H1 (cell line): Measurements from ENCODE around the gene MTCL3.

Source experiments
- CTCF ChIA-PET: fragments of 300-600 bp; sonication (Branson Sonifier 250); formaldehyde crosslinking; loops from one replicate; lab custom pipeline; 2021; ENCODE audit not compliant: partially characterized antibody; lab: Charles Lee
- POLR2A ChIA-PET: fragments of 300-600 bp; sonication (Branson Sonifier 250); formaldehyde crosslinking; loops from one replicate; lab custom pipeline; 2021; ENCODE audit warnings: inconsistent platforms; ENCODE audit not compliant: partially characterized antibody; lab: Charles Lee
- DNase-seq, 2 experiments: peaks; one replicate each; pipeline versions ENCODE4 v3.0.0 to v3.0.0-alpha.2; 2010 to 2022; ENCODE audit warnings: low spot score in 2 of 2, low read depth in 1 of 2, mixed read lengths in 1 of 2
- FAIRE-seq: peaks from 2 replicates; lab custom pipeline; 2011; peaks lifted over from hg19 to GRCh38; lab: Jason Lieb, UNC
- H2AFZ ChIP-seq: 2 replicates; pipeline ENCODE4 v1.8.1; 2012; ENCODE audit warnings: low read length, inconsistent platforms
- H2AK5ac ChIP-seq: 2 replicates; pipeline ENCODE4 v1.6.1; 2013; ENCODE audit warnings: low read depth, low read length
- H2BK120ac ChIP-seq: replicated peaks from 2 replicates; pipeline ENCODE3; 2013; ENCODE audit warnings: low read depth, low read length, inconsistent platforms
- H2BK12ac ChIP-seq: 2 replicates; pipeline ENCODE4 v1.6.1; 2013; ENCODE audit warnings: low read depth, low read length
- H2BK15ac ChIP-seq: 2 replicates; pipeline ENCODE4 v1.6.1; 2013; ENCODE audit warnings: low read length
- H2BK20ac ChIP-seq: 2 replicates; pipeline ENCODE4 v1.6.1; 2013; ENCODE audit warnings: low read length
- H2BK5ac ChIP-seq: 2 replicates; pipeline ENCODE4 v1.6.1; 2013; ENCODE audit warnings: low read depth, low read length
- H3K14ac ChIP-seq: 2 replicates; pipeline ENCODE4 v1.6.1; 2013; ENCODE audit warnings: inconsistent platforms; ENCODE audit not compliant: insufficient read length
- H3K18ac ChIP-seq: 2 replicates; pipeline ENCODE4 v1.6.1; 2013; ENCODE audit warnings: low read length; ENCODE audit errors: extremely low read depth
- H3K23ac ChIP-seq: 2 replicates; pipeline ENCODE4 v1.6.1; 2013; ENCODE audit warnings: inconsistent platforms; ENCODE audit not compliant: insufficient read length
- H3K23me2 ChIP-seq: 2 replicates; pipeline ENCODE4 v1.6.1; 2013; ENCODE audit warnings: low read depth, low read length
- H3K27ac ChIP-seq: 2 replicates; pipeline ENCODE4 v1.6.1; 2011; ENCODE audit warnings: low read depth, low read length, inconsistent platforms
- H3K27me3 ChIP-seq, 4 experiments: replicated peaks in 1 of 4; 1 replicate in 1 of 4; 2 replicates in 3 of 4; pipeline versions ENCODE4 v1.6.1 to v1.8.1; 2011 to 2013; ENCODE audit warnings: low read length in 3 of 4, mild to moderate bottlenecking in 3 of 4, inconsistent platforms in 2 of 4, mixed read lengths in 2 of 4, moderate library complexity in 1 of 4; ENCODE audit not compliant: control insufficient read depth in 3 of 4, insufficient read depth in 3 of 4; ENCODE audit errors: extremely low read depth in 1 of 4
- H3K36me3 ChIP-seq, 4 experiments: 2 replicates each; pipeline versions ENCODE4 v1.6.1 to v1.8.1; 2011 to 2013; ENCODE audit warnings: mild to moderate bottlenecking in 4 of 4, low read length in 3 of 4, moderate library complexity in 2 of 4, control low read depth in 1 of 4, inconsistent platforms in 1 of 4; ENCODE audit not compliant: insufficient read depth in 4 of 4, control insufficient read depth in 2 of 4
- H3K4ac ChIP-seq: replicated peaks from 2 replicates; pipeline ENCODE3; 2013; ENCODE audit warnings: low read length, low read depth, mixed read lengths, inconsistent platforms; ENCODE audit not compliant: insufficient read length
- H3K4me1 ChIP-seq, 4 experiments: replicated peaks in 1 of 4; 1 replicate in 1 of 4; 2 replicates in 3 of 4; pipeline versions ENCODE4 v1.6.1 to v1.8.1; 2011 to 2013; ENCODE audit warnings: low read length in 3 of 4, inconsistent platforms in 2 of 4, mixed read lengths in 1 of 4; ENCODE audit not compliant: insufficient read depth in 4 of 4, control insufficient read depth in 3 of 4
- H3K4me2 ChIP-seq, 2 experiments: 2 replicates each; pipeline versions ENCODE4 v1.6.1 to v1.8.1; 2011 to 2013; ENCODE audit warnings: low read depth in 2 of 2, low read length in 2 of 2, control low read depth in 1 of 2, inconsistent platforms in 1 of 2, mild to moderate bottlenecking in 1 of 2; ENCODE audit not compliant: insufficient read depth in 1 of 2
- H3K4me3 ChIP-seq, 4 experiments: fragments of 200-600, 300-600 bp in 1 of 4; sonication (generic), shearing (Covaris generic), sonication (Bioruptor Twin) in 1 of 4; 2 replicates each; pipeline versions ENCODE4 v1.5.1 to v1.8.1; 2011 to 2016; ENCODE audit warnings: low read length in 4 of 4, low read depth in 3 of 4, control low read depth in 2 of 4, inconsistent platforms in 2 of 4, mild to moderate bottlenecking in 2 of 4, mixed read lengths in 1 of 4, moderate library complexity in 1 of 4; ENCODE audit not compliant: insufficient read depth in 2 of 4; ENCODE audit errors: extremely low read depth in 1 of 4
- H3K56ac ChIP-seq: replicated peaks from 2 replicates; pipeline ENCODE3; 2013; ENCODE audit warnings: low read depth, mild to moderate bottlenecking, mixed read lengths, low read length, inconsistent platforms; ENCODE audit not compliant: insufficient read length
- H3K79me1 ChIP-seq: 2 replicates; pipeline ENCODE4 v1.6.1; 2013; ENCODE audit warnings: low read depth, low read length, control low read depth
- H3K79me2 ChIP-seq, 2 experiments: 2 replicates each; pipeline versions ENCODE4 v1.6.1 to v1.8.1; 2012 to 2013; ENCODE audit warnings: low read length in 2 of 2, mild to moderate bottlenecking in 2 of 2, inconsistent platforms in 1 of 2; ENCODE audit not compliant: insufficient read depth in 2 of 2, control insufficient read depth in 1 of 2
- H3K9ac ChIP-seq, 4 experiments: replicated peaks in 1 of 4; 1 replicate in 1 of 4; 2 replicates in 3 of 4; pipeline versions ENCODE4 v1.6.1 to v1.8.1; 2011 to 2013; ENCODE audit warnings: low read depth in 3 of 4, low read length in 3 of 4, control low read depth in 2 of 4, mild to moderate bottlenecking in 2 of 4, moderate library complexity in 2 of 4, inconsistent platforms in 1 of 4; ENCODE audit errors: extremely low read depth in 1 of 4
- H3K9me3 ChIP-seq, 2 experiments: 2 replicates each; pipeline versions ENCODE4 v1.6.1 to v1.8.1; 2012 to 2013; ENCODE audit warnings: mild to moderate bottlenecking in 2 of 2, moderate library complexity in 2 of 2, control low read depth in 1 of 2, inconsistent platforms in 1 of 2, low read depth in 1 of 2, low read length in 1 of 2, mixed read lengths in 1 of 2; ENCODE audit not compliant: insufficient read depth in 2 of 2
- H4K20me1 ChIP-seq, 2 experiments: replicated peaks in 1 of 2; 2 replicates each; pipeline versions ENCODE3 to v1.8.1; 2011 to 2013; ENCODE audit warnings: inconsistent platforms in 2 of 2, low read length in 2 of 2, mild to moderate bottlenecking in 1 of 2; ENCODE audit not compliant: insufficient read depth in 2 of 2, control insufficient read depth in 1 of 2
- H4K5ac ChIP-seq: 2 replicates; pipeline ENCODE4 v1.6.1; 2013; ENCODE audit warnings: low read length, low read depth, mixed read lengths, inconsistent platforms; ENCODE audit not compliant: insufficient read length
- H4K8ac ChIP-seq: 2 replicates; pipeline ENCODE4 v1.8.0; 2013; ENCODE audit warnings: mild to moderate bottlenecking, moderate library complexity, low read length, inconsistent platforms; ENCODE audit not compliant: insufficient read depth; ENCODE audit errors: extremely low read depth
- H4K91ac ChIP-seq: replicated peaks from 2 replicates; pipeline ENCODE3; 2013; ENCODE audit warnings: low read length, mixed read lengths, inconsistent platforms; ENCODE audit not compliant: insufficient read length
- CEBPB ChIP-seq: IDR thresholded peaks from 2 replicates; pipeline ENCODE4 v1.6.1; 2012; ENCODE audit warnings: low read depth, low read length
- EGR1 ChIP-seq: IDR thresholded peaks from 2 replicates; pipeline ENCODE4 v1.6.1; 2011; ENCODE audit warnings: low read depth, low read length, borderline replicate concordance
- JUN ChIP-seq: IDR thresholded peaks from 2 replicates; pipeline ENCODE4 v1.6.1; 2011; ENCODE audit warnings: low read depth, mild to moderate bottlenecking, improper control_type of control experiment, low read length
- JUND ChIP-seq: IDR thresholded peaks from 2 replicates; pipeline ENCODE4 v1.6.1; 2011; ENCODE audit warnings: mild to moderate bottlenecking, improper control_type of control experiment, low read length
- MAX ChIP-seq: IDR thresholded peaks from 2 replicates; pipeline ENCODE4 v1.6.1; 2012; ENCODE audit warnings: inconsistent platforms
- SAP30 ChIP-seq: fragments of 300-600 bp; sonication (generic); IDR thresholded peaks from 2 replicates; pipeline ENCODE4 v1.7.1; 2012; ENCODE audit warnings: low read length, moderate library complexity, mild to moderate bottlenecking, inconsistent platforms; ENCODE audit not compliant: insufficient read depth, insufficient replicate concordance
- SIN3A ChIP-seq, 2 experiments: IDR thresholded peaks in 1 of 2; conservative IDR thresholded peaks in 1 of 2; 2 replicates each; pipeline ENCODE4 v1.6.1; 2011 to 2012; ENCODE audit warnings: low read length in 2 of 2, improper control_type of control experiment in 1 of 2, low read depth in 1 of 2, mild to moderate bottlenecking in 1 of 2
- TCF12 ChIP-seq: IDR thresholded peaks from 2 replicates; pipeline ENCODE4 v1.6.1; 2011; ENCODE audit warnings: low read depth, mild to moderate bottlenecking, low read length
- ZNF274 ChIP-seq: IDR thresholded peaks from 2 replicates; pipeline ENCODE4 v1.7.0; 2012; ENCODE audit warnings: low read length, borderline replicate concordance; ENCODE audit errors: extremely low read depth
- WGBS, 2 experiments: shearing (Covaris generic) in 1 of 2; methylation state at CpG; one replicate each; pipeline versions ENCODE4 v1.1.6 to v1.1.7; 2013 to 2015; ENCODE audit warnings: low lambda C conversion rate in 2 of 2, mixed read lengths in 2 of 2, inconsistent platforms in 1 of 2, low coverage in 1 of 2, missing lambda C conversion rate in 1 of 2; ENCODE audit not compliant: insufficient replicate concordance in 2 of 2, insufficient coverage in 1 of 2, insufficient read length in 1 of 2; ENCODE audit errors: extremely low coverage in 1 of 2, missing lambda C conversion rate in 1 of 2; 5-methylcytosine and 5-hydroxymethylcytosine counted together

The MTCL3 gene

GRCh38 chr6:127564761-127565160, 45.6 kb upstream of the MTCL3 start:
- Histone ChIP-seq H3K79me1 (no peaks in the 10 kb centered on the region), H3K4ac (no peak overlapping the region), H4K20me1 (no peaks in the 10 kb centered on the region), H4K8ac (no peak overlapping the region), H2AK5ac (no peak overlapping the region), H2BK120ac (no peak overlapping the region), H3K79me2 (no peaks in the 10 kb centered on the region), H3K27me3 (no peaks in the 10 kb centered on the region), H3K4me2 (no peak overlapping the region), H2BK5ac (no peak overlapping the region), H3K36me3 (no peaks in the 10 kb centered on the region), H3K14ac (no peak overlapping the region), H2BK12ac (no peak overlapping the region), H2BK15ac (no peak overlapping the region), H3K4me3 (no peak overlapping the region), H4K91ac (no peak overlapping the region), H2BK20ac (no peak overlapping the region), H3K56ac (no peak overlapping the region), H3K9me3 (no peaks in the 10 kb centered on the region), H4K5ac (no peak overlapping the region), H2AFZ (no peak overlapping the region), H3K18ac (no peak overlapping the region), H3K27ac (no peak overlapping the region), H3K23me2 (no peaks in the 10 kb centered on the region), H3K9ac (no peak overlapping the region), H3K4me1 (no peaks in the 10 kb centered on the region), H3K23ac (no peak overlapping the region)
- POLR2A ChIA-PET: no interaction called here
- WGBS, 2 experiments: 85% methylated on average over 3 of the region's 3 CpGs; no CpG with 5 or more reads in 1 of the 2 experiments
- DNase-seq (no peak), FAIRE-seq (no peak)
- TF ChIP-seq CEBPB (no peak), JUN (no peak), TCF12 (no peak), SIN3A (conservative IDR thresholded peaks at IDR 0.05 in 1 of 2, IDR thresholded peaks at IDR 0.05 in 1 of 2; ENCODE audit: low read depth in 1 of 2, low read length in 2 of 2) (no peak), ZNF274 (no peak), MAX (no peak), JUND (no peak), EGR1 (no peak), SAP30 (no peak)
- CTCF ChIA-PET: interaction anchor here (0.7 to 1.8 kb wide), 8 partner anchors 9 to 261 kb away, joined by 3 to 6 read pairs (median 5); no protein-coding TSS in a partner anchor
